HG02973 (cell line): ENCODE results near the gene PNMA6E.

Experiments used
- ATAC-seq: cut with Tn5 transposase; IDR thresholded peaks from one replicate; pipeline ENCODE4 v1.9.1; 2021; ENCODE audit warnings: moderate library complexity; ENCODE audit not compliant: unreplicated experiment

Gene PNMA6E

DNA sequence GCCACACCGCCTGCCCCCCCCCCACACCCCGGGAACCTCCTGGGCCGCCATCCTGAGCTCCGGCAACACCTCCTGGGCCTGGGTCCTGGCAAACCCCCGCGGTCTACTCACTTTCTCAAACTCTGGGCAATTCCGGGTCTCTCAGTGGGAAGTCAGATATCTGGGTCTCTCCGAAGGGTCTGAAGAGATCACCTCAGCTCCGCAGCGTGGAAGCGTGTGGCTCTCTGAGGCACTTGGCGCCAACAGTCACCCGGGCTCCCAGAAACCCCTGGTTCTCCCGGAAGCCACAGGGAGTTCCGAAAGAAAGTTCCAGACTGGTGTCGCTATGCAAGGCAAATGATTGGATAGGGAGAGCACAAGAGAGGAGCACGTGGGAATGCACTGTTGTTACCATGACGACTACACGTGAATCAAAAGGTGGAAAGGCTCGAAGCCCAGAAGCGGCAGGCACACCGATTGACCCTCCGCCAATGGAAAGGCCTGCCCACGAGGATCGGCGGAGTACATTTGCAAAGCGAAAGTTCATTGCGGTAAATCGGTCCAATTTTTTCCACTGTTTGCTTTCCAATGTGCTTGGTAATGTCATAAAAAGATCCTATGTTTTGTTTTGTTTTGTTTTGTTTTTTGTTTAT, at the start of gene PNMA6E:
TSS of gene PNMA6E (minus strand) at position 218 of the 632 bp plus-strand sequence. CDS start 2,501 bp downstream, outside the sequence.
- no peak for ATAC-seq

DNA sequence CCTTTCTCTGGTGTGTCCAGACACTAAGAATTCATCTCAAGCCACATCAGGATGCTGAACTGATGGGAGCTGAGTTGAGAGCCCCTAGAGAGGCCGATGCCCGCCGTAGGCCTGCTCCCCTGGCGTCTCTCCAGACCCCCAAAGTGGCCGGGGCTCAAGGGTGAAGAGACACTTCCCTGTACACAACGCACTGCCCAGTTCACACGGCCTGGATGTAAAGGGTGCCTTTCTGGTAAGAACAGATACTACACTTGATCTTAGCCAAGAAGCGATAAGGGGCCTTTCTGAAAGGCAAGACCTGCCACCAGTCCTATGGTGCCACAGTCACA, 49.8 kb upstream of the PNMA6E start:
- no peak for ATAC-seq

DNA sequence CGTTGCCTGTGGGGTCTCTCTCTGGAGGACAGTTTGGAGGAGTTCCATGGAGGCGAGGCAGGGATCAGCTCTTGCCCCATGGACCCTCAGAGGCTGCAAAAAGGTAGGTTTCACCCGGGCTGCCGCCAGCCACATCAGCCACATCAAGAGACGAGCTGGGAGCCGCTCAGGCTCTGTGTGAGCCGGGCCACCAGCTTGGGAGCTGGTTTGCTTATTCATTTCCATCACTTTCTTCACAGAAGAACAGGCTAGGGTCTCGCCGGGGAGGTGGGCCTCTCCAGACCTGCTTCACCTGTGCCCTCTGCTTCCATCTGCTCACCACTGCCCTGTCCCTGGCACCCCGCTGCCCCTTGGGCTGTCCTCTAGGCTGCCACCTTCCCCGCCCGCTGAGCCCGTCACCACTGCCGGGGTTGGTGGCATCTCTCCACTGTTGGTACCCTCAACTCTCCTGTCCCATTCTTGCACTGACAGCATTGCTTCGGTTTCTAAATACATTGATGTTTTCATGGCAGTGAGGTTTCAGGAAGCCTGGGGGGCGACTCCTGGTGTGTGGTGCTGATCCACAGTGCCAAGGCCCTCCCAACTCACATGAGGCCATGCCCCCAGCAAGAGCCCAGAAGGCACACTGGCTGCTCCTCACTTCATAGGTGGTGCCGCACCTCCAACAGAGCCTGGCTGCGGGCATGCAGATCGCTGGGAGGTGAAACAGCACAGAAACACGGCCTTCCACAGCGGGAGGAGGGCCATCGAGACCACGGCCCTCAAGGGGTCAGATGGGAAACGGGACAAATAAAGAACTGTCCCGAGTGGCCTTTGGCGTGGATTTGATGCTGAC, 49.2 kb upstream of the PNMA6E start:
- ATAC-seq = no peak

DNA sequence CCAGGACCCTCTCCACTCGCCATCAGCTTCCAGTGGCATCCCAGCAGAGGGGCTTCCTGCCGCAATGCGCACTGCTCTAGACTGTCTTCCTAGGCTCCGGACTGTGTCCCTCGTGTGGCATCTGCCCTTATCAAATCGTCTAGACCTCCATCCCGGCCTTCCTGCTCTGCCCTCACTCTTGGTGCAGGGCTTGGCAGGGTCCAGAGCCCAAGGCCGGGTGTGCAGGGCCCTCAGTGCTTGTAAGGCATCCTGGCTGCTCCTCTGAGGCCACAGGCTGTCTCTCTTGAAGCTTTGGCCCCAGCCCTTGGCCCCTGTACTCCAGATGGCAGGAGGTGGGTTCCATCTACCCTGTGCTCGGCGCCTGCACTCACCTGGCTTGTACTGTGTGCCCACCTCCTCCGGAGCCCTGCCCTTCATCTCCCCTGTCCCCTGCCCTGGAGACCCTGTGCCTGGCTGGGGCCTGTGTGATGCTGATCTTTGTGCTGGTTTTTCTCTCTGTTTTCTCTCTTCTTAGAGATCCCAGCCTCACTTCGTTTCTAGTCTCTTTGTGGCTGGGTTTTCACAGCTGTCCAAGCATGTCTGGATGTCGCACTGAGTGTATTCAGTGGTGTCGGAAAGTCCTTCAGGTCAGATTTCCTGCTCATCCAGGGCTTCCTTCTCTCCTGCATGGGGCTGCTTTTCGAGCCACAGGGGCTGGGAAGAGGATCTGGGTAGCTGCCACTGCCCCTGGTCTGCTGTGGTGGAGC, 48.4 kb upstream of the PNMA6E start:
- ATAC-seq = no peak

DNA sequence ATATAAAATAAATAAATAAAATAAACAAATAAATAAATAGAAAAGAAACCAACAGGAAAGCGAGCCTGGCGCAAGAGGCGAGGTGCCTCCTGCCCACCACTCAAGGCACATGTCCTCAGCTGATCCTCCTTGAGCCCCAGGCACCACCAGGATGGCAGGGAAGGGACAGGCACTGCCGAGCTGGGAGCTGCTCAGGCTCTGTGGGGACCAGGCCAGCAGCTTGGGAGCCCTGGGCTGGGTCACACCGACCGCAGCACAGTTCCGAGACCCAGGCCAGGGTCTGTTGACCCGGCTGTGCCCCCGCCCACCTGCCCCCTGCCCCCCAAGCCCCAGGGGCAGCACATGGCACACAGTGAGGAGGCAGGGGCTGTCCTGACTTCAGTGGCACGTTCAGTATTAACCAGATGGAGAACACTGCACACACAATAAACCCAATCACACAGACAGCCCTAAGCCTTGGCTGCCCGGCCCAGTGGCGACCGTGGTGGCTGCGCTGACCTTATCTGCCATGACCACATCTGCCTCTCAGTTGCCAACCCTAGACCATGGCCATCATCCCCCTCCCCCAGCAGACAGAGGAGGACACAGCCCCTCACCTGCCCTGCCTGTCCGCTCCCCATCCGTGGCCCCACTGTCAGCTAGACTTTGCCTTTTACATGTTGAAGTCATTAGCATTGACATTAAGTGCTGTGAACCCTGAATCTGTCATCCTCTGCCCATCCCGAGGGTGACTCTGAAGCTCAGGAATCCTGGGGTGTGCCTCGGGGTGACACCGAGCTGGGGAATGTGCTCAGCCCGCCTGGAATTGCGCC, 47.6 kb upstream of the PNMA6E start:
- no peak for ATAC-seq

DNA sequence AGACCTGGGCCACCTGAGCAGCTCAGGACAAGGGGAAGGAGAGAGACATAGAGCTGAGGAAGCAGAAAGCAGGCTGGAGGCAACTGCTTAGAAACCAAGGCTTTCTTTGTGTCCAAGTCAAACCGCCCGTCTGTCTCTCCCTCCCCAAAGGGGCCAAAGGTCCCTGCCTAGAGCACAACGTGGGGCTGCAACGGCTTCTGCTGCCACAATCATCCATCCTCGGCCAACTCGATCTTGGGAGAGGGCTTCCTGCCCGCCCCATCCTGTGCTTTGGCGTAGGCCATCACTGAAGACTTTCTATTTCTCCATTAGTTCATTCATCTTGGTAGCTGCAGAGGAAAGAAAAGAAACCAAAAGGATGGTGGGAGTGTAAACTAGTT, 46.4 kb upstream of the PNMA6E start:
- ATAC-seq = no peak

DNA sequence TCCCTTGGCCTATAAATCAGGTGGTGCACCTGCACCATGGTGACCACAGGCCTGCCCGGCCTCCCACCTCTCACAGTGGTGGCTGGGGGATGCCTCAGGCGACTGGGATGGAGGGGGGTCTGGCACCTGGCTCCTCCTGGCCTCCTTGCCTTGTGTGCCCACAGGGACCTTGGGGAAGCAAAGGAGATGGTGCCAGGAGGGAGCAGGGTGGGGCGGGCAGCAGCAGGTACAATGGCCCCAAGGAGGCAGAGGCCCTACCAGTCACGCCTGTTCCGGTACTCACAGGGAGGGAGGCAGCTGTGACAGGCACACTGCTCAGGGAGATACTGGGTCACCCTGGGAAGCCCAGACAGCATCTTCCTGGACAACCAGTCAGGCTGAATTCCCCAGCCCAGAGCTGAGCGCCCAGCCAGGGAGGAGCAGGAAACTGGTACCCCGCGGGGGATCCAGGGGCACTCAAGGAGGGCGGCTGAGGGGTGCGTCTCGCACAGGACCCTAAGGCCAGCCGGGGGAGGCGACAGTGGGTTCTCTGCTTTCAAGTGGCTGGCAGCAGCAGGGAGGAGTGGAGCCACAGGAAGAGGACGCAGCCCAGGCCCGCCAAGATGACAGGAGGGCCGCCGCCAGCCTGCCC, 45.9 kb upstream of the PNMA6E start:
- no peak for ATAC-seq

DNA sequence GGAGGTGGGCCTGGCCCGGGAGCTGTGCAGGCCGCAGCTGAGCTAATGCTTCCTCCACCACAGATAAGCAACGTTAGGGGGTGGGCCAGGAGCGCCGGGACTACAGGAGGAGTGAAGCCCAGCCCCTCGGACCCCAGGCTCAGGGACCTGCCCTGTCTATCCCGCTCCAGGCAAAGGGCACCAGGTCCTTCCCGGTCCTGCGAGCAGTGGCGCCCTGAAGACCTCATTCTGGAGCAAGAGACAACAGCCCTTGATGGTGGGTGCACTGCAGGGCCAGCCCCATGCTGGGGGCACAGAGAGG, 45.4 kb upstream of the PNMA6E start:
- ATAC-seq = no peak

DNA sequence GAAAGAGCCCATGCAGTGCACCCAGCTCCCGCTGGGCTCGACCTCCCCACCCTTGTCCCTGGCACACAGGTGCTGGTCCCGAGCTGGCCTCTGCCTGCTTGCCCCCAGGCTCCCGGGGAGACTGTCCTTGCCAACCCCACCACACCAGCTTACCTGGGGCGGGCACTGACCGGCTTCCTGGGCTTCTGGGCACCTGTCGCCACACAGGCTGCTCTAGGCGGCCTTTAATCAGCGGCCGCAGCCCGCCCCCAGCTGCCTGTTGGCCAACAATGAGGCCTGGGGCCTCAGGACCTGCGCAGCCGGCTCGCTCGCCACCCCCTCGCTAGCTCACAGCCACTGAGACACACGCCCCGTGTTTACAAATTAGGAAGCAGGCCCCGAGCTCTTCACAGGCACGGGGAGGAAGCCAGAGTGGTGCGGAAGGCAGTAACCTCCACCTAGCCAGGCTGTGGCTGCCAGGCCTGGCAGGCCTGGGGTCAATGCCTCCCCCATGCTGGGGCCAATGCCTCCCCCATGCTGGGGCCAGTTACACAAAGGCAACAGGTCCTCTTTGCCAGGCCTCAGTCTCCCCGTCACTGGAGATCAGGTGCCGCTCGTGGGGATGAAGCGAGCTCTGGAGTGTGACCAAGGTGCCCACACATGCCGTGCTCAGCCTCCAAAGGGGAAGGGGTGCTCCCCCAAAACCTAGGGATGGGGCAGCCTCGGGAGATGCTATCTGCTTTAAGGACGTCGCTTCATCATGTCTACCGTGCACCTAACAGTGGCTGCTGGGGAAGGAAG, 44.9 kb upstream of the PNMA6E start, which contains the start of gene TREX2:
TSS of gene TREX2 (minus strand) at position 201 of the 780 bp plus-strand sequence. CDS start 626 bp downstream, outside the sequence.
- no peak for ATAC-seq

DNA sequence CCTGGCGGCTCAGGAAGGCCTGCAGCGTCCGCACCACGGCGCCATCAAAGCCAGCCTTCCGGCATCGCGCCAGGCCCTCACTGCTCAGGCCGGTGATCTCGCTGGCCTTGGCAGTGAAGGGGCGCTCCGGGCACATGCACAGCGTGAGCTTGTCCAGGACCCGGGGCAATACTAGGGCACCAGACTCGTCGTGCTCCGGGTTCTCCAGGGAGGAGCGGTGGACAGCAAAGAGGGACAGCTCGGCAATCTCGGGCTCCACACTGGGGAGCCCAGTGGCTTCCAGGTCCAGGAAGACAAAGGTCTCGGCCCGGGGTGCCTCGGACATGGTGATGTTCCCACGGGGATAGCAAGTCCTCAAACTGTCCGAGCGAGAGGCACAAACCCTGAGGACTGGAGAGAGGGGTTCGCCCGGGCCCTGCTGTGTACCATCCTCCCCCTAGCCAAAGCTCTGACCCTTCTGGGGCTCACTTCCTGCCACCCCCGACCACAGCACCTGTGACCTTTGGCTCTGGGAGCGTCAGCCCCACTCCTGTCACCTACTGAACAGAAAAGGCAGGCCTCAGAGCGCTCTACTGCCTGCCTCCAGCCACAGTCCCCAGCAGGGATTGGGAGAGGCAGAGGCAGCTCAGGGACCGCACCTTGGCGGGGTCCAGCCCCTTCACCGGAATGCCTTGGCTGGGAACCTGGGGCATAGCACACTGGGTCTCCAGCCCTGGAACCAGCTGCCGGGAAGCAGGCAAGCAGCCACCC, 44.1 kb upstream of the PNMA6E start:
- ATAC-seq = no peak

DNA sequence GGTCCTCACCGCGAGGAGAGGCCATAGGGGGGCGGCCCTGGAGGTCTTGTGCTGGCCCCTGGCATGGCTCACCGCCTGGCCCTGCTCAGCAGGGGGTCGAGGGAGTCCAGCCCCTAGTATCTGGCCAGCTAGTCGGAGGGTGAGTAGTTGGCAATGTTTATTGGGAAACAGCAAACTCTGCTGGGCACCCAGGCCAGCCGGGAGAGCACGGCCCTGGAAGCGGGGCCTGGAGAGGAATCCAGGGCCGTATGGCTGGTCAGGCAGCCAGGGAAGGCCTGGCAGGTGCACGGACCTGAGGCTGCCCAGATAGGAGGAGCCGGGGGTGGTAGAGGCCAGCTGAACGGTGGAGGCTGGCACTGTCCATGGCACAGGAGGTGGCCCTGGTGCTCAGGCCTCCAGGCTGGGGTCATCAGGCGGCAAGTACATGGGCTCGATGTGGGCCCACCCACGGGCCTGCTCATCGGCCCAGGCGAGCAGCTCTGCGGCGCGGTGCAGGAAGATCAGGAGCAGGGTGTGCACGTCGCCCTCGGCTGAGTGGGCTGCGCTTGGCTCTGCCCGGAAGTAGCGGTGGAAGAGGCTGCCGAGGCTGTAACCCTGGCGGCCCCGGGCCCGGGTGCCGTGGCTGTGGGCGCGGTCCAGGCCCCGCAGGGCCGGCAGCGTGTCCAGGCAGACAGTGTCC, 43.3 kb upstream of the PNMA6E start:
- ATAC-seq = no peak

DNA sequence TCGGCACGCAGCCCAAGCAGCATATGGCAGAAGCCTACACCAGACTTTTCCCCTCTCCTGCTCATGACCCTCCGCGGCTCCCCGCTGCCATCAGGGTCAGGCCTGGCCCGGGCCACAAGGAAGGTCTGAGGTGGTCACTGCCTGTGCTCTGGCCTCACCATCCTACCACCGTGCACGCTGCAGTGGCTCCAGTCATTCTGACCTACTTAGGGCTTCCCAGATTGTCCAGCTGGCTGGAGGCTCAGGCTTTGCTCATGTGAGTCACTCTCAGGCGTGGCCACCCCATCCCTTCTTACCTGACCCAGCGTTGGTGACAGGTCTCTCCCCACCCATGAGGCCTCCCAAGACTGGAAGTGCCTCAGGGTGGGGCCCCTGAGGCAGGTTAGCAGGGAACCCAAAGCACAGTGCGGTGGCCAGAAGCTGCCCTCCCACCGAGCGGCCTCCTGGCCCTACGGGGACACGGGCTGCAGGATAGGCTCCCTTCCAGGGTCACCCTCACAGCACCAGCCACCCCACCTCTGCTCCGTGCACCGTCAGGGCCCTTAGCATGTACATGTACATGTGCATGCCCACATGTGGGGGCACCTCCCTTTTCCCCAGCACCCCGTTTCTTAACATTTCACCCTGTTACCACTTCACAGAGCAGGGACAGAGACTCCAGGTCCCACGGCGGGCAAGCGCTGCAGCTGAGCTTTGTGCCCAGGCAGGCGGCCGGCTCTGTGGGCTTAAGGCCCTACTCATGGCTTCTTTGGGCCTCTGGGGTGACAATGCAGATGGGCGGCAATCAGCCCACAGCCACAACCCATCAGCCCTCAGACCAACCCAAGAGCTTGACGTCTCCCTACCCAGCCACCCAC, 42.6 kb upstream of the PNMA6E start:
- no peak for ATAC-seq

DNA sequence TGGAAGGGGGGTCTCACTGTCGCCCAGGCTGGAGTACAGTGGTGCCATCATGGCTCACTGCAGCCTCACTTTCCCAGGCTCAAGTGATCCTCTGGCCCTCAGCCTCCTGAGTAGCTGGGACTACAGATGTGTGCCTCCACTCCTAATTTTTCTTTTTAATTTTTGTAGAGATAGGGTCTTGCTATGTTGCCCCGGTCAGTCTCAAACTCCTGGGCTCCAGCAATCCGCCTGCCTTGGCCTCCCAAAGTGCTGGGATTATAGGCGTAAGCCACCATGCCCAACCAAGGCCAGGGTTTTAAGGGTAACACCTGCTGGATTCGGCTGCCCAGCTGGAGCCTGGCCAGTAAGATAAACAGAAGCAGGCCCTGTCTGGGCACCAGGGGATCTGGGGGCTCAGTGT, 41.3 kb upstream of the PNMA6E start:
- ATAC-seq = no peak

DNA sequence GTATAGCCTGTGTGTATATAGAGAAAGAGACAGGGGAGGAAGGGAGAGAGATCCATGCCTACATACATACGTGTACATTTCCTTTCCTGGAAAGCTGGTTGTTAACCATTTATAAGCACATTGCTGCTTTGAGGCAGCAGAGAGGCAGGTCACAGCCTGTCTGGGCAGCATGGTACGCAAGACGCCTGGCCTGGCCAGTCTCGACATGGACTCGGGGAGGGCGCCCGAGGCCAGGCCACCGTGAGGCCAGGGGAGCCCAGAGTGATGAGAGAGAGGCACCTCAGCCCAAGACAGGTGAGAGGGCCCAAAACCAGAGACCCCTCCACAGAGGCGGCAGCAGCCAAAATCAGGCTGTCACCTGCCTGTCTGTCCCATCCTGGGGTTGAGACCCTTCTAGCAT, 40.8 kb upstream of the PNMA6E start:
- ATAC-seq = no peak

DNA sequence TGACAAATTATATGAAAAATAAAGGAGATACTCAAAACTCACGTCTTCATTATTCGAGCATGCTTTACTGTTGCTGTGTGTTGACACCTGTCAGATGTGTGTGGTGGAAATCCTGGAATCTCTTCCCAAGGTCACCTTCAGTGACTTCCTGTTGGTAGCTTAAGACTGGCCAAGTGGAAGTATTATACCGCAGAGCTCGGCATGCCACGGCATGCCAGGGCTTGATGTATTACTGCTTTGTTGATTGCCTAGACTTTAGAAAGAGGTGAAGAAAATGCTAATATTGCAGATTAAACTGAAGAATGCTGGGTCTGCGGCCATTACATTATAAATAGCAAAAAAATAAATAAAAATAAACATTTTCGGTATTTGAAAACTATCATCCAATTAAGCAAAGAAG, 40.1 kb upstream of the PNMA6E start:
- ATAC-seq = no peak

DNA sequence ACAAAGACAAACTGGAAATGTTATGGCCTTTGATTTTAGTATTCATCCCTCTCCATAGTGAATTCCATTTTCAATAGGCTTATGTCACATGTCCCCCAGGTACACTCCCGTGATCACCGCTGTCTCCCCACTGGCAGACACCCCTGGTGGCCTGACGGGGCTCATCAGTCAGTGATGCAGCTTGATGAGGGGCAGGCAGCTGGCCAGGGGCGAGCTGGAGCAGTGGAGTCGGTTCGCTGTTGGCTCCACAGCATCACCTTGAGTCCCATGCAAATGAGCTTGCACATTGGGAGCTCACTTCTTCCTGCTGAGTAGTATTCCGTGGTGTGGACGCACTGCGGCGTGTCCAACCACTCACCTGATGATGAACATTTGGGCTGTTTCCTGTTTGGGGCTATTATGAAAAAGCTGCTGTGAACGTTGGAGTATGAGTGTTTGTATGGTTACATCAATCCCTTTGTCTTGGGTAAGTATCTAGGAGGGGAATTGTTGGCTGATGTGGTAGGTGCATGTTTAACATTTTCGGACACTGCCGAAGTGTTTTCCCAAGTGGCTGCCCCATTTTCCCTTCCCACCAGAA, 39.5 kb upstream of the PNMA6E start:
- ATAC-seq = no peak

DNA sequence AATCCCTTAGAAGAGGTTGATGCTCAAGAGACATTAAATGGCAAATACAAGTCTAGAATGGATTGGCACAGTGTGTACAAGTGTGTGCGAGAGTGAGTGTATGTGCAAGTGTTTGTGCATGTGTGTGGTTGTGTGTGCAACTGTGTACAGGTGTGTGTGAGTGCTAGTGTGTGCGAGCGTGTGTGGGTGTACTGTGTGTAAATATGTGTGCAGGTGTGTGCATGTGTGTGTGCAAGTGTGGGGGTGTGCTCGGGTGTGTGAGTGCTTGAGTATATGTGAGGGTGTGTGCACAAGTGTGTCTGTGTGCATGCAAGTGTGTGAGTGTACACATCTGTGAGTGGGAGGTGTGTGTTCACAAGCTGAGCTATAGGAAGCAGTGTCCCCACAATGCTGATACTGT, 38.8 kb upstream of the PNMA6E start:
- ATAC-seq = no peak
